K562 (cell line): ENCODE data around the gene MIDN. TPM values are rescaled to one million over a fixed set of nuclear protein-coding genes. Genes with fewer than 3 reads are reported as not detected.

Experiments used
- FOXK2 ChIP-seq, 2 experiments: fragments of 450-650 bp; IDR thresholded peaks in 1 of 2; conservative IDR thresholded peaks in 1 of 2; 2 replicates each; pipeline ENCODE4 v1.6.1; 2016; ENCODE audit warnings: low read depth in 2 of 2, mild to moderate bottlenecking in 1 of 2
- polyA plus RNA-seq, 8 experiments: library from polyadenylated mRNA; depleted of rRNA in 4 of 8; stranded (reverse) in 5 of 8; unstranded in 3 of 8; fragments of >200 nt; fragmentation: Nextera tagmentation in 2 of 8; fragmentation: Illumina TruSeq in 1 of 8; extraction: Ambion mirVana in 2 of 8; extraction: Trizol in 1 of 8; gene quantifications; 2 replicates each; pipeline versions ENCODE4 v1.2.1 to v1.2.3, GENCODE V29; 2011 to 2014; ENCODE audit warnings: inconsistent platforms in 1 of 8, missing spikeins in 1 of 8
- total RNA-seq, 7 experiments: library from RNA; depleted of rRNA in 6 of 7; stranded (reverse); fragments of >200 nt in 6 of 7; fragmentation: Illumina TruSeq in 2 of 7; extraction: Trizol in 2 of 7; gene quantifications; 2 replicates each; pipeline versions ENCODE4 v1.2.1 to v1.2.3, GENCODE V29; 2011 to 2021; ENCODE audit warnings: low replicate concordance in 1 of 7
- TF ChIP-seq, protein P1 (sequence below): sonication (generic); formaldehyde crosslinking; IDR thresholded peaks from 2 replicates; pipeline ENCODE4 v1.8.0; 2023; ENCODE audit warnings: mild to moderate bottlenecking, missing genetic modification reagents
- TF ChIP-seq, protein P2 (sequence below), 2 experiments: fragments of 450-650 bp; IDR thresholded peaks; 2 replicates each; pipeline ENCODE4 v1.6.1; 2016
- TF ChIP-seq, protein P3 (sequence below), 2 experiments: fragments of 250-450 bp in 1 of 2; fragments of 450-650 bp in 1 of 2; sonication (Bioruptor Pico) in 1 of 2; IDR thresholded peaks; 2 replicates each; pipeline versions ENCODE4 v1.6.1 to v1.8.0; 2016 to 2021; ENCODE audit warnings: mild to moderate bottlenecking in 2 of 2, moderate library complexity in 2 of 2, missing compliant biosample characterization in 1 of 2, missing genetic modification characterization in 1 of 2

Gene MIDN
- total and polyA plus RNA-seq, 9 of the 15 experiments (the other 6 are each of a cell fraction or from before 2014, with no cell fraction given), result 0.17 to 120 (median 10.1) TPM

DNA sequence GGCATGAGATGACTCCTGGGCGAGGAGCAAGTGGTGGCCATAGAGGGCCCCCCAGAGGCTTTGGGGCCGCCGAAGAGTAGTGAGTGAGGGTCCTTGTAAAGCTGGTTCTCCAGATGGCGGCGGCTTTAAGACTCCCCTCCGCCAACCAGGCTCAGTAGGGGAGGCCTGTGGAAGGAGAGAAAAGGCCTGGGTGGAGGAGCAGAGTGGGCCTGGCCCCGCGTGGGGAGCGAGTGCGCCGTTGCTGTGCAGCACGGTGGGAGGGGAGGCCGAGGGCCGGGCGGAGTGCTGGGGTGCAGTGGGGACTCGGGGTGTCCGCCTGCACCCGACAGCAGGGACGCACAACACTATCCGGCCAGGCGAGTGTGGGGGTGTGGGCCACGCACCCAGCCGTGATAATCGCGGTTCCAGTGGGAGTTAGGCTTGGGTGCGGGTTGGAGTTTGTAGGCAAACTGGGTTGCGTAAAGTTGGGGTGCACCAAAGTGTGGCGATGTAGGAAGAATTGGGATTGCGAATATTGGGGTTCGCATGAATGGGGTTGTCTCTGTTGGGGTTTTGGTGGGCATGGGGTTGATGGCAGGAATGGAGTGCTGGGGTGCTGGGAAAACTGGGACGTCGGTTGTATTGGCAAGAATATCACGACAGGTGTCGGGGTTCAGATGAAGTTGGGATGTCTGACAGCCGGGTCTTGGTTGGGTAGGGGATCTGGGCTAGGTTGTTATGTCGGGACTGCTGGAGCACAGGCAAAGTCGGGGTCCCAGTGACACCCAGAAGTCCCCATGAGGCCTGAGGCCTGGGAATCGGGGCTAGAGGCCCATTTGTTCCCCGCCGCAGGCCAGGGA, 20.1 kb downstream of the MIDN start (continued):
- TF ChIP-seq, protein P1, sequence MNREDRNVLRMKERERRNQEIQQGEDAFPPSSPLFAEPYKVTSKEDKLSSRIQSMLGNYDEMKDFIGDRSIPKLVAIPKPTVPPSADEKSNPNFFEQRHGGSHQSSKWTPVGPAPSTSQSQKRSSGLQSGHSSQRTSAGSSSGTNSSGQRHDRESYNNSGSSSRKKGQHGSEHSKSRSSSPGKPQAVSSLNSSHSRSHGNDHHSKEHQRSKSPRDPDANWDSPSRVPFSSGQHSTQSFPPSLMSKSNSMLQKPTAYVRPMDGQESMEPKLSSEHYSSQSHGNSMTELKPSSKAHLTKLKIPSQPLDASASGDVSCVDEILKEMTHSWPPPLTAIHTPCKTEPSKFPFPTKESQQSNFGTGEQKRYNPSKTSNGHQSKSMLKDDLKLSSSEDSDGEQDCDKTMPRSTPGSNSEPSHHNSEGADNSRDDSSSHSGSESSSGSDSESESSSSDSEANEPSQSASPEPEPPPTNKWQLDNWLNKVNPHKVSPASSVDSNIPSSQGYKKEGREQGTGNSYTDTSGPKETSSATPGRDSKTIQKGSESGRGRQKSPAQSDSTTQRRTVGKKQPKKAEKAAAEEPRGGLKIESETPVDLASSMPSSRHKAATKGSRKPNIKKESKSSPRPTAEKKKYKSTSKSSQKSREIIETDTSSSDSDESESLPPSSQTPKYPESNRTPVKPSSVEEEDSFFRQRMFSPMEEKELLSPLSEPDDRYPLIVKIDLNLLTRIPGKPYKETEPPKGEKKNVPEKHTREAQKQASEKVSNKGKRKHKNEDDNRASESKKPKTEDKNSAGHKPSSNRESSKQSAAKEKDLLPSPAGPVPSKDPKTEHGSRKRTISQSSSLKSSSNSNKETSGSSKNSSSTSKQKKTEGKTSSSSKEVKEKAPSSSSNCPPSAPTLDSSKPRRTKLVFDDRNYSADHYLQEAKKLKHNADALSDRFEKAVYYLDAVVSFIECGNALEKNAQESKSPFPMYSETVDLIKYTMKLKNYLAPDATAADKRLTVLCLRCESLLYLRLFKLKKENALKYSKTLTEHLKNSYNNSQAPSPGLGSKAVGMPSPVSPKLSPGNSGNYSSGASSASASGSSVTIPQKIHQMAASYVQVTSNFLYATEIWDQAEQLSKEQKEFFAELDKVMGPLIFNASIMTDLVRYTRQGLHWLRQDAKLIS (CRISPR knock-in tag), result 0 out of 2 replicates have a peak, but pooled peaks have one; percentile 7
- TF ChIP-seq, protein P2, sequence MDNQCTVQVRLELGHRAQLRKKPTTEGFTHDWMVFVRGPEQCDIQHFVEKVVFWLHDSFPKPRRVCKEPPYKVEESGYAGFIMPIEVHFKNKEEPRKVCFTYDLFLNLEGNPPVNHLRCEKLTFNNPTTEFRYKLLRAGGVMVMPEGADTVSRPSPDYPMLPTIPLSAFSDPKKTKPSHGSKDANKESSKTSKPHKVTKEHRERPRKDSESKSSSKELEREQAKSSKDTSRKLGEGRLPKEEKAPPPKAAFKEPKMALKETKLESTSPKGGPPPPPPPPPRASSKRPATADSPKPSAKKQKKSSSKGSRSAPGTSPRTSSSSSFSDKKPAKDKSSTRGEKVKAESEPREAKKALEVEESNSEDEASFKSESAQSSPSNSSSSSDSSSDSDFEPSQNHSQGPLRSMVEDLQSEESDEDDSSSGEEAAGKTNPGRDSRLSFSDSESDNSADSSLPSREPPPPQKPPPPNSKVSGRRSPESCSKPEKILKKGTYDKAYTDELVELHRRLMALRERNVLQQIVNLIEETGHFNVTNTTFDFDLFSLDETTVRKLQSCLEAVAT (IDR thresholded peaks at IDR 0.05), result 0 out of 4 replicates have a peak, but pooled peaks of 1 of the 2 experiments have one; percentile 46
- TF ChIP-seq FOXK2 (conservative IDR thresholded peaks at IDR 0.05 in 1 of 2, IDR thresholded peaks at IDR 0.05 in 1 of 2; ENCODE audit: low read depth in 2 of 2), result no peak
- TF ChIP-seq, protein P3, sequence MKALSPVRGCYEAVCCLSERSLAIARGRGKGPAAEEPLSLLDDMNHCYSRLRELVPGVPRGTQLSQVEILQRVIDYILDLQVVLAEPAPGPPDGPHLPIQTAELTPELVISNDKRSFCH (CRISPR knock-in tag; IDR thresholded peaks at IDR 0.05), result no peak
- TF ChIP-seq, protein P3 (tag; IDR thresholded peaks at IDR 0.05), result 0 out of 2 replicates have a peak, but pooled peaks have one; percentile 27
